CD8-positive, alpha-beta memory T cell (primary cell): Measurements from ENCODE around the gene UQCRH. TPM values are rescaled to one million over a fixed set of nuclear protein-coding genes. Genes with fewer than 3 reads are reported as not detected.

Experiments
- CTCF ChIA-PET: fragments of 350-600 bp; sonication (Branson Sonifier 250); formaldehyde crosslinking; loops from one replicate; lab custom pipeline; 2021; ENCODE audit warnings: antibody characterized with exemption; lab: Charles Lee
- POLR2A ChIA-PET: fragments of 350-600 bp; sonication (Branson Sonifier 250); formaldehyde crosslinking; loops from one replicate; lab custom pipeline; 2021; ENCODE audit warnings: antibody characterized with exemption; lab: Charles Lee
- DNase-seq, 5 donors: peaks; one replicate each; pipeline versions ENCODE4 v3.0.0 to v3.0.0-alpha.2; 2020 to 2022; ENCODE audit warnings: mixed read lengths in 1 of 5
- H3K27ac ChIP-seq: one replicate; pipeline ENCODE4 v1.7.0; 2013; ENCODE audit warnings: low read depth, mild to moderate bottlenecking, low read length, moderate library complexity
- H3K27me3 ChIP-seq: 2 replicates; pipeline ENCODE4 v1.7.0; 2013; ENCODE audit warnings: low read length, mild to moderate bottlenecking; ENCODE audit not compliant: insufficient read depth, poor library complexity, severe bottlenecking
- H3K36me3 ChIP-seq: 2 replicates; pipeline ENCODE4 v1.7.0; 2013; ENCODE audit warnings: mild to moderate bottlenecking, low read length, moderate library complexity; ENCODE audit not compliant: insufficient read depth
- H3K4me1 ChIP-seq: 2 replicates; pipeline ENCODE4 v1.7.0; 2013; ENCODE audit warnings: mild to moderate bottlenecking, low read length, moderate library complexity; ENCODE audit not compliant: insufficient read depth
- H3K4me3 ChIP-seq: 2 replicates; pipeline ENCODE4 v1.7.0; 2013; ENCODE audit warnings: mild to moderate bottlenecking, low read length
- H3K9me3 ChIP-seq: 2 replicates; pipeline ENCODE4 v1.7.0; 2013; ENCODE audit warnings: mild to moderate bottlenecking, low read length
- H3K27ac Mint-ChIP-seq, 8 donors: one replicate each; pipeline ENCODE4 v1.8.0; 2020 to 2021; ENCODE audit warnings: mixed read lengths in 8 of 8, mild to moderate bottlenecking in 6 of 8, inconsistent platforms in 3 of 8, moderate library complexity in 3 of 8
- H3K27me3 Mint-ChIP-seq, 2 donors: one replicate each; pipeline ENCODE4 v1.8.0; 2020 to 2021; ENCODE audit warnings: mixed read lengths in 2 of 2, mild to moderate bottlenecking in 1 of 2, moderate library complexity in 1 of 2
- H3K36me3 Mint-ChIP-seq, 3 donors: one replicate each; pipeline ENCODE4 v1.8.0; 2020 to 2021; ENCODE audit warnings: mixed read lengths in 3 of 3, inconsistent platforms in 1 of 3, mild to moderate bottlenecking in 1 of 3
- H3K4me1 Mint-ChIP-seq, 3 donors: one replicate each; pipeline ENCODE4 v1.8.0; 2020 to 2021; ENCODE audit warnings: mixed read lengths in 3 of 3, inconsistent platforms in 1 of 3, mild to moderate bottlenecking in 1 of 3
- H3K4me3 Mint-ChIP-seq, 7 donors: one replicate each; pipeline ENCODE4 v1.8.0; 2020 to 2021; ENCODE audit warnings: mixed read lengths in 7 of 7, mild to moderate bottlenecking in 6 of 7, moderate library complexity in 4 of 7, inconsistent platforms in 2 of 7
- H3K9me3 Mint-ChIP-seq, 5 donors: one replicate each; pipeline ENCODE4 v1.8.0; 2020 to 2022; ENCODE audit warnings: mixed read lengths in 5 of 5, mild to moderate bottlenecking in 3 of 5, moderate library complexity in 2 of 5, inconsistent platforms in 1 of 5
- polyA plus RNA-seq: library from polyadenylated mRNA; unstranded; fragments of 300-500 nt; fragmentation: Illumina TruSeq; gene quantifications from one replicate; pipeline ENCODE4 v1.2.3, GENCODE V29; 2021
- total RNA-seq, 2 experiments: library from RNA; stranded (reverse); gene quantifications; one replicate each; pipeline ENCODE4 v1.2.3, GENCODE V29; 2021

UQCRH gene
- total and polyA plus RNA-seq, 3 experiments from 2014 or later, result 278 to 394 (median 371) TPM

- CTCF ChIA-PET, result interaction anchor here (1.1 to 4.4 kb wide), 7 partner anchors 10 to 94 kb away, joined by 3 to 21 read pairs (median 3); partner anchors contain the start of genes LRRC41, RAD54L and UQCRH
- peak in 1 of 5 donors; percentile 14 for DNase-seq
- no peaks in the 10 kb centered on the region for H3K27me3 Mint-ChIP-seq
- Histone ChIP-seq H3K4me1 (peaks cover 14% of the 10 kb centered on the region), H3K27ac (peak overlapping the region; percentile 97), H3K36me3 (peaks cover 4% of the 10 kb centered on the region), H3K9me3 (no peaks in the 10 kb centered on the region), H3K27me3 (no peaks in the 10 kb centered on the region), H3K4me3 (peak overlapping the region; percentile 98)
- peak overlapping the region; percentile 95 to 100 (median 99) for H3K4me3 Mint-ChIP-seq
- H3K9me3 Mint-ChIP-seq, result no peaks in the 10 kb centered on the region
- POLR2A ChIA-PET, result interaction anchor here (1.1 to 2.0 kb wide), 2 partner anchors 12 to 38 kb away, joined by 3 to 12 read pairs; partner anchors contain the start of genes LRRC41 and UQCRH
- H3K4me1 Mint-ChIP-seq, result peaks cover 37 to 46% (median 44%) of the 10 kb centered on the region in 3 donors
- H3K27ac Mint-ChIP-seq, result peak overlapping the region; percentile 98 to 100 (median 99)
- H3K36me3 Mint-ChIP-seq, result peaks cover 0 to 35% (median 1%) of the 10 kb centered on the region in 3 donors
Observed at GRCh38 chr1:46341222-46342083, 38.0 kb downstream of the UQCRH start.

GRCh38 chr1:46342084-46342656, 38.7 kb downstream of the UQCRH start:
- peak overlapping the region; percentile 97 for H3K27ac ChIP-seq
- H3K4me1 ChIP-seq, result peaks cover 14% of the 10 kb centered on the region
- H3K9me3 ChIP-seq, result no peaks in the 10 kb centered on the region
- peak in 2 of 5 donors; percentile 4 to 18 for DNase-seq
- Mint-ChIP-seq H3K36me3 (peaks cover 0 to 42% (median 2%) of the 10 kb centered on the region in 3 donors), H3K9me3 (no peaks in the 10 kb centered on the region), H3K27me3 (no peaks in the 10 kb centered on the region), H3K4me1 (peaks cover 41 to 50% (median 44%) of the 10 kb centered on the region in 3 donors), H3K4me3 (peak overlapping the region; percentile 76 to 100 (median 99)), H3K27ac (peak overlapping the region; percentile 98 to 100 (median 99))
- peaks cover 4% of the 10 kb centered on the region for H3K36me3 ChIP-seq
- POLR2A ChIA-PET, result interaction anchor here (1.1 kb wide), 1 partner anchor 11 kb away, joined by 3 read pairs; no protein-coding TSS in a partner anchor
- H3K4me3 ChIP-seq, result peak overlapping the region; percentile 8
- H3K27me3 ChIP-seq, result no peaks in the 10 kb centered on the region
- CTCF ChIA-PET, result interaction anchor here (1.4 to 4.4 kb wide), 2 partner anchors 32 to 38 kb away, joined by 3 to 21 read pairs; partner anchors contain the start of genes LRRC41 and UQCRH

- Mint-ChIP-seq H3K27me3 (no peaks in the 10 kb centered on the region), H3K9me3 (no peaks in the 10 kb centered on the region), H3K4me1 (peaks cover 41 to 53% (median 46%) of the 10 kb centered on the region in 3 donors), H3K4me3 (peak overlapping the region in 4 of 7 donors; percentile 49 to 100 (median 98)), H3K36me3 (peaks cover 0 to 47% (median 2%) of the 10 kb centered on the region in 3 donors), H3K27ac (peak overlapping the region; percentile 36 to 100 (median 99))
- Histone ChIP-seq H3K4me3 (no peak overlapping the region), H3K9me3 (no peaks in the 10 kb centered on the region), H3K27me3 (no peaks in the 10 kb centered on the region), H3K36me3 (peaks cover 4% of the 10 kb centered on the region), H3K4me1 (peaks cover 14% of the 10 kb centered on the region), H3K27ac (peak overlapping the region; percentile 97)
- ChIA-PET POLR2A (interaction anchor here (0.5 to 1.1 kb wide), 2 partner anchors 10 to 16 kb away, joined by 3 read pairs; no protein-coding TSS in a partner anchor), CTCF (interaction anchor here (4.4 kb wide), 1 partner anchor 39 kb away, joined by 21 read pairs; the partner anchor contains the start of genes LRRC41 and UQCRH)
- no peak for DNase-seq
Observed at GRCh38 chr1:46342677-46343350, 39.3 kb downstream of the UQCRH start.

GRCh38 chr1:46343351-46343695, 39.8 kb downstream of the UQCRH start:
- Mint-ChIP-seq H3K27me3 (no peaks in the 10 kb centered on the region), H3K27ac (peak overlapping the region in 6 of 8 donors; percentile 92 to 100 (median 99)), H3K36me3 (peaks cover 0 to 52% (median 5%) of the 10 kb centered on the region in 3 donors), H3K4me1 (peaks cover 46 to 58% (median 50%) of the 10 kb centered on the region in 3 donors), H3K9me3 (no peaks in the 10 kb centered on the region), H3K4me3 (peak overlapping the region in 2 of 7 donors; percentile 49 to 95)
- ChIA-PET CTCF (no interaction called here), POLR2A (interaction anchor here (0.5 kb wide), 1 partner anchor 16 kb away, joined by 3 read pairs; no protein-coding TSS in a partner anchor)
- H3K27ac ChIP-seq, result no peak overlapping the region
- peaks cover 14% of the 10 kb centered on the region for H3K4me1 ChIP-seq
- DNase-seq, result no peak
- H3K4me3 ChIP-seq, result no peak overlapping the region
- H3K36me3 ChIP-seq, result peaks cover 4% of the 10 kb centered on the region
- H3K27me3 ChIP-seq, result no peaks in the 10 kb centered on the region
- no peaks in the 10 kb centered on the region for H3K9me3 ChIP-seq

DNA sequence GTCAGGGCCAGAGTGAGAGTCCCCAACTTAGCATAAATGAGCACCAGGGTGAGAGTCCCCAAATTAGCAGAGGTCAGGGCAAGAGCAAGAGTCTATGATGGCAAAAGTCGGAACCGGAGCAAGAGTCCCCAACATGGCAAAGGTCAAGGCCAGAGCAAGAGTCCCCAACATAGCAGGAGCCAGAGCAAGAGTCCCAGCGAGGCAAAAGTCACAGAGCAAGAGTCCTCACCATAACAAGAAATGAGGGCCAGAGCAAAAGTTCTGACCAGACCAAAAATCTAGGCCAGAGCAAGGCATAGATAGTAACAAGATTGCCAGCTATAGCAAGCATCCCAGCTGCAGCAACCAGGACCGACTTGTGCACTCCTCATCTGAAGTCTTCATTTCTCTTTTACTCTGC, 40.2 kb downstream of the UQCRH start:
- H3K36me3 ChIP-seq, result peaks cover 4% of the 10 kb centered on the region
- DNase-seq, result no peak
- Mint-ChIP-seq H3K4me1 (peaks cover 46 to 58% (median 50%) of the 10 kb centered on the region in 3 donors), H3K27ac (peak overlapping the region in 7 of 8 donors; percentile 34 to 100 (median 98)), H3K4me3 (no peak overlapping the region), H3K36me3 (peaks cover 0 to 52% (median 5%) of the 10 kb centered on the region in 3 donors), H3K9me3 (no peaks in the 10 kb centered on the region), H3K27me3 (no peaks in the 10 kb centered on the region)
- H3K9me3 ChIP-seq, result no peaks in the 10 kb centered on the region
- CTCF ChIA-PET, result interaction anchor here (5.7 kb wide), 1 partner anchor 98 kb away, joined by 31 read pairs; the partner anchor contains the start of gene RAD54L
- H3K4me1 ChIP-seq, result peaks cover 14% of the 10 kb centered on the region
- H3K4me3 ChIP-seq, result no peak overlapping the region
- H3K27me3 ChIP-seq, result no peaks in the 10 kb centered on the region
- POLR2A ChIA-PET, result no interaction called here
- no peak overlapping the region for H3K27ac ChIP-seq

DNA sequence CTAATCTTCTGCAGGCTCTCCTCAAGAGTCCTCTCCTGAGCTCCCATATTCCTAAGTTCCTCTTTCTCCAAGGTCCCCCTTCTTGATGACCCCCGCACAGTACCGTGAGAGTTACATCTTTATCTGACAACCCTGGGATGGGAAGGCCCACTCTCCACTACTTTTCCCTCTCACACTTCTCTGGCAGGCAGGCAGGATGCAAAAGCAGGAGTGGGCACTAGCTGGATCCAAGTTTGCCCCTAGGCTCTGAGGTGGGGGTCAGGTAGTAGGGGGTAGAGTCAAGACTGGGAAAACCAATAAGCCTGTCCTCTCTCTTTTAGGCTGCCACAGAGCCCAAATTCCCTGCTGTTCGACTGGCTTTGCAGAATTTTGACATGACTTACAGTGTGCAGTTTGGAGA, 41.0 kb downstream of the UQCRH start:
- DNase-seq, result no peak
- CTCF ChIA-PET, result interaction anchor here (5.7 kb wide), 1 partner anchor 99 kb away, joined by 31 read pairs; the partner anchor contains the start of gene RAD54L
- H3K4me1 ChIP-seq, result peaks cover 12% of the 10 kb centered on the region
- Mint-ChIP-seq H3K36me3 (peaks cover under 1 to 55% (median 6%) of the 10 kb centered on the region in 3 donors), H3K4me3 (no peak overlapping the region), H3K27ac (peak overlapping the region in 7 of 8 donors; percentile 58 to 100 (median 90)), H3K4me1 (peaks cover 45 to 57% (median 48%) of the 10 kb centered on the region in 3 donors), H3K27me3 (no peaks in the 10 kb centered on the region), H3K9me3 (no peaks in the 10 kb centered on the region)
- POLR2A ChIA-PET, result no interaction called here
- H3K36me3 ChIP-seq, result peaks cover 6% of the 10 kb centered on the region
- H3K27ac ChIP-seq, result no peak overlapping the region
- H3K9me3 ChIP-seq, result no peaks in the 10 kb centered on the region
- H3K27me3 ChIP-seq, result no peaks in the 10 kb centered on the region
- no peak overlapping the region for H3K4me3 ChIP-seq

DNA sequence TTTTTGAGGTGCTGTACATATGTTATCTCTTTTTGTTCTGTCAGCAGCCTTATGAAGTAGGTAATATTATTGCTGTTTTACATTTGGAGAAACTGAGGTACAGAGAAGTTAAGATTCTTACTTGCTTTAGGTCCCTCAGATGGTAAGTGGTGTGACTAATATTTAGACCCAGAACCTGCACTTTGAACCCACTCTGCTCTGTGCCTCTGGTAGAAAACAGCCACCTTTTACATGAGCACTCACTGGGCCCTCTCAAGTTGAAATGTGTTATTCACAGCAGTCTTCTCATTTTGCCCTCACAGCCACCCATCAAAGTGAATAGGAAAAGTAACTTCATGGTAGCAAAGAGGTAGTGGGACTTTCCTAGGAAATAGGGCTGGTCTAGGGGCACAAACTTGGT, 41.8 kb downstream of the UQCRH start:
- no peaks in the 10 kb centered on the region for H3K9me3 Mint-ChIP-seq
- Histone ChIP-seq H3K27me3 (no peaks in the 10 kb centered on the region), H3K36me3 (peaks cover 10% of the 10 kb centered on the region), H3K4me1 (peaks cover 9% of the 10 kb centered on the region), H3K9me3 (no peaks in the 10 kb centered on the region), H3K4me3 (no peak overlapping the region), H3K27ac (no peak overlapping the region)
- ChIA-PET CTCF (interaction anchor here (1.1 to 5.7 kb wide), 2 partner anchors 42 to 100 kb away, joined by 5 to 31 read pairs; partner anchors contain the start of genes LRRC41, RAD54L and UQCRH), POLR2A (interaction anchor here (0.6 kb wide), 1 partner anchor 145 kb away, joined by 3 read pairs; no protein-coding TSS in a partner anchor)
- peak overlapping the region in 6 of 8 donors; percentile 37 to 99 (median 60) for H3K27ac Mint-ChIP-seq
- peaks cover 40 to 52% (median 44%) of the 10 kb centered on the region in 3 donors for H3K4me1 Mint-ChIP-seq
- no peak for DNase-seq
- H3K36me3 Mint-ChIP-seq, result peaks cover 3 to 61% (median 9%) of the 10 kb centered on the region in 3 donors
- no peaks in the 10 kb centered on the region for H3K27me3 Mint-ChIP-seq
- H3K4me3 Mint-ChIP-seq, result no peak overlapping the region
